Vagina (tissue), 2 donors: ENCODE results near the gene SV2B.

Experiments used
- POLR2A ChIP-seq, 2 donors: fragments of 450-650 bp; IDR thresholded peaks; one replicate each; pipeline ENCODE4 v1.6.1; 2017; ENCODE audit warnings: antibody characterized with exemption in 2 of 2, mild to moderate bottlenecking in 2 of 2, moderate library complexity in 2 of 2
- POLR2AphosphoS5 ChIP-seq, 2 donors: sonication (generic); formaldehyde crosslinking; IDR thresholded peaks; one replicate each; pipeline ENCODE4 v1.9.0; 2017; ENCODE audit warnings: antibody characterized with exemption in 2 of 2, mild to moderate bottlenecking in 2 of 2, low read depth in 1 of 2; ENCODE audit not compliant: insufficient read depth in 1 of 2
- TF ChIP-seq, protein P1 (sequence below), 3 experiments: fragments of 450-650 bp in 2 of 3; fragments of 200-600 bp in 1 of 3; sonication (generic) in 1 of 3; IDR thresholded peaks; one replicate each; pipeline ENCODE4 v1.5.1; 2017 to 2019; ENCODE audit warnings: antibody characterized with exemption in 3 of 3, mild to moderate bottlenecking in 2 of 3, moderate library complexity in 2 of 3

DNA sequence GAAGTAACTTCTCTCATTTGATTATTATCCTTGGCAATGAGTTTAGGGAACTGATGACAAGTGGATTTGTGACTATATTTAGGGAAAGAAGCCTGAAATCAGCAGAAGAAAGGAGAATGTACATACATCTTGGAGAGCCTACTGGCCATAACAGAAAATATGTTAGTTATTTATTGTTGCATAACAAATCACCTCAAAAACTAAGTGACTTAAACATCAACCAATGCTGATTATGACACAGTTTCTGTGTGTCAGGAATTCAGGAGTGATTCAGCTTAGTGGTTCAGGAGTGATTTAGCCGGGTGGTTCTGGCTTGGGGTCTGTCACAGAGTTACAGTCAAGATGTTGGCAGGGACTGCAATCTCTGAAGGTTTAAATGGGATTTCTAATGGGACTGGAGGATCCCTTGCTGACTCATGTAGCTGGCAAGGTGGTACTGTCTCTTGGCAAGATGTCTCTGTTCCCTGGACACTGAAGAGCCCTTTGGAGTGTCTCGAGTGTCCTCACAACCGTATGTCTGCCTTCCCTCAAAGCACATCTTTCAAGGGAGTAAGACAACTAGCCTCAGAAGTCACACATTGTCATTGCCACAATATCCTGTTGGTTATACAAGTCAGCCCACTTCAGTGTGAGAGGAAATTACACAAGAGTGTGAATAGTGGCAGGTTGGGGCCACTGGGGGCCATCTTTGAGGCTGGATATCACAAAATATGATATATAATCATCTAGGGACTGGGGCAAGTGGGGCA is 248.9 kb downstream of the SV2B start:
- TF ChIP-seq, protein P1, sequence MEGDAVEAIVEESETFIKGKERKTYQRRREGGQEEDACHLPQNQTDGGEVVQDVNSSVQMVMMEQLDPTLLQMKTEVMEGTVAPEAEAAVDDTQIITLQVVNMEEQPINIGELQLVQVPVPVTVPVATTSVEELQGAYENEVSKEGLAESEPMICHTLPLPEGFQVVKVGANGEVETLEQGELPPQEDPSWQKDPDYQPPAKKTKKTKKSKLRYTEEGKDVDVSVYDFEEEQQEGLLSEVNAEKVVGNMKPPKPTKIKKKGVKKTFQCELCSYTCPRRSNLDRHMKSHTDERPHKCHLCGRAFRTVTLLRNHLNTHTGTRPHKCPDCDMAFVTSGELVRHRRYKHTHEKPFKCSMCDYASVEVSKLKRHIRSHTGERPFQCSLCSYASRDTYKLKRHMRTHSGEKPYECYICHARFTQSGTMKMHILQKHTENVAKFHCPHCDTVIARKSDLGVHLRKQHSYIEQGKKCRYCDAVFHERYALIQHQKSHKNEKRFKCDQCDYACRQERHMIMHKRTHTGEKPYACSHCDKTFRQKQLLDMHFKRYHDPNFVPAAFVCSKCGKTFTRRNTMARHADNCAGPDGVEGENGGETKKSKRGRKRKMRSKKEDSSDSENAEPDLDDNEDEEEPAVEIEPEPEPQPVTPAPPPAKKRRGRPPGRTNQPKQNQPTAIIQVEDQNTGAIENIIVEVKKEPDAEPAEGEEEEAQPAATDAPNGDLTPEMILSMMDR (IDR thresholded peaks at IDR 0.05) = no peak
- TF ChIP-seq POLR2AphosphoS5 (IDR thresholded peaks at IDR 0.05; ENCODE audit: insufficient read depth in 1 of 2, low read depth in 1 of 2) (no peak), POLR2A (IDR thresholded peaks at IDR 0.05) (no peak)
